ENCODE data around the gene ADGRF5. TPM values are rescaled to one million over a fixed set of nuclear protein-coding genes. Genes with fewer than 3 reads are reported as not detected.

The ADGRF5 gene
- total RNA-seq, 2 experiments from 2014 or later, result not detected

DNA sequence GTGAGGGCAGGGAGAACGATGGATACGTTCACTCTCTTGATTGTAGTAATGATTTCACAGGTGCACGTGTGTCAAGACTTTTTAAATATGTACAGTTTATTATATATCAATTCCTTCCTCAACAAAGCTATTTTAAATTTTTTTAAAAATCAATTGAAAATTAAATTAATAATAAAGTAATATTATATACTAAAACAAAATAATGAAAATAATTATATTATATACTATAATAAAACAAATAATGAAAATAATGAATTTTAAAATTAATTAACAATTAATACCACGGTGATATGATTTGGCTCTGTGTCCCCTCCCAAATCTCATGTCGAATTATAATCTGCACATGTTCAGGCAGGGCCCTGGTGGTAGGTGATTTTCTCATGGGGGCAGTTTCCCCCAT lies 42.7 kb downstream of the ADGRF5 start:
- CTCF ChIA-PET, result no interaction called here

DNA sequence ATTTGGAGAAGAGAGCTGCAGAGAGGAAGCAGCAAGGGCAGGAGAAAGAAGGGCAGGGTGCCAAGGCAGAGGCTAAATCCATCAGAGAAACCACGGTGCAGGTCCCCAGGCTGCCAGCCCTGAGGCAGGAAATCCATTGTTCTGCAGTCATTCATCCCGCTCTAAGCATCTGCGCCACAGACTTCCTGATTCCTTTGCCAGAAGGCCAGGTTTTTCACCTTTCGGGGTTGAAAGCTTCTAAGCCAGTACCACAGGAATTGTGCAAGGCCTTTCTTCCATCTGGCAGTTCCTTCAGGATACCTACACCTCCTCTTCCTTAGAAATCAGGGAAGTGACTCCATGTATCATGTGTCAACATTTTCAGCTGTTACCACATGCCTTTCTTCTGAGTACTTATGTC lies 45.6 kb downstream of the ADGRF5 start:
- no peak overlapping the region for H3K4me3 Mint-ChIP-seq
- intact Hi-C loops (cut with DNase I, micrococcal nuclease), result no loop called here
- H3K36me3 Mint-ChIP-seq (ENCODE audit: low read depth), result no peaks in the 10 kb centered on the region
- H3K27ac Mint-ChIP-seq, result no peak overlapping the region
- no peaks in the 10 kb centered on the region for H3K4me1 Mint-ChIP-seq (ENCODE audit: low read depth)
- peaks cover 0 to 3% of the 10 kb centered on the region in 2 experiments for H3K27me3 ChIP-seq (ENCODE audit: control insufficient read depth in 1 of 2, insufficient read depth in 2 of 2, low read length in 2 of 2)
- H3K4me1 ChIP-seq (ENCODE audit: insufficient read depth, low read length), result no peaks in the 10 kb centered on the region
- TF ChIP-seq, protein P1, sequence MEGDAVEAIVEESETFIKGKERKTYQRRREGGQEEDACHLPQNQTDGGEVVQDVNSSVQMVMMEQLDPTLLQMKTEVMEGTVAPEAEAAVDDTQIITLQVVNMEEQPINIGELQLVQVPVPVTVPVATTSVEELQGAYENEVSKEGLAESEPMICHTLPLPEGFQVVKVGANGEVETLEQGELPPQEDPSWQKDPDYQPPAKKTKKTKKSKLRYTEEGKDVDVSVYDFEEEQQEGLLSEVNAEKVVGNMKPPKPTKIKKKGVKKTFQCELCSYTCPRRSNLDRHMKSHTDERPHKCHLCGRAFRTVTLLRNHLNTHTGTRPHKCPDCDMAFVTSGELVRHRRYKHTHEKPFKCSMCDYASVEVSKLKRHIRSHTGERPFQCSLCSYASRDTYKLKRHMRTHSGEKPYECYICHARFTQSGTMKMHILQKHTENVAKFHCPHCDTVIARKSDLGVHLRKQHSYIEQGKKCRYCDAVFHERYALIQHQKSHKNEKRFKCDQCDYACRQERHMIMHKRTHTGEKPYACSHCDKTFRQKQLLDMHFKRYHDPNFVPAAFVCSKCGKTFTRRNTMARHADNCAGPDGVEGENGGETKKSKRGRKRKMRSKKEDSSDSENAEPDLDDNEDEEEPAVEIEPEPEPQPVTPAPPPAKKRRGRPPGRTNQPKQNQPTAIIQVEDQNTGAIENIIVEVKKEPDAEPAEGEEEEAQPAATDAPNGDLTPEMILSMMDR (IDR thresholded peaks at IDR 0.05), result no peak
- ATAC-seq (ENCODE audit: poor library complexity) (no peak), DNase-seq (no peak)
- H3K27me3 Mint-ChIP-seq, result peaks cover 20% of the 10 kb centered on the region
- POLR2A ChIA-PET, result no interaction called here
- no peak overlapping the region for H3K27ac ChIP-seq (ENCODE audit: low read depth in 1 of 2, low read length in 2 of 2)
- H3K4me3 ChIP-seq (ENCODE audit: low read length), result no peak overlapping the region
- H3K9me3 ChIP-seq (ENCODE audit: control insufficient read depth in 1 of 2, insufficient read depth in 1 of 2, low read length in 2 of 2), result no peaks in the 10 kb centered on the region
- H3K36me3 ChIP-seq (ENCODE audit: insufficient read depth, low read length), result no peaks in the 10 kb centered on the region
- no peaks in the 10 kb centered on the region for H3K9me3 Mint-ChIP-seq
- CTCF ChIA-PET, result no interaction called here

More for the DNA sequence above, 42.7 kb downstream of the ADGRF5 start:
- no peaks in the 10 kb centered on the region for H3K36me3 Mint-ChIP-seq (ENCODE audit: low read depth)
- no peak overlapping the region for H3K4me3 Mint-ChIP-seq
- no peak overlapping the region for H3K27ac Mint-ChIP-seq
- Histone ChIP-seq H3K9me3 (ENCODE audit: control insufficient read depth in 1 of 2, insufficient read depth in 1 of 2, low read length in 2 of 2) (no peaks in the 10 kb centered on the region), H3K27ac (ENCODE audit: low read depth in 1 of 2, low read length in 2 of 2) (no peak overlapping the region), H3K4me1 (ENCODE audit: insufficient read depth, low read length) (no peaks in the 10 kb centered on the region), H3K4me3 (ENCODE audit: low read length) (no peak overlapping the region), H3K36me3 (ENCODE audit: insufficient read depth, low read length) (no peaks in the 10 kb centered on the region), H3K27me3 (ENCODE audit: control insufficient read depth in 1 of 2, insufficient read depth in 2 of 2, low read length in 2 of 2) (no peaks in the 10 kb centered on the region)
- TF ChIP-seq, protein P1 (IDR thresholded peaks at IDR 0.05), result no peak
- intact Hi-C loops (cut with DNase I, micrococcal nuclease), result no loop called here
- no peak for DNase-seq
- peaks cover 20% of the 10 kb centered on the region for H3K27me3 Mint-ChIP-seq
- no peaks in the 10 kb centered on the region for H3K9me3 Mint-ChIP-seq
- ATAC-seq (ENCODE audit: poor library complexity), result no peak
- H3K4me1 Mint-ChIP-seq (ENCODE audit: low read depth), result no peaks in the 10 kb centered on the region
- POLR2A ChIA-PET, result no interaction called here

DNA sequence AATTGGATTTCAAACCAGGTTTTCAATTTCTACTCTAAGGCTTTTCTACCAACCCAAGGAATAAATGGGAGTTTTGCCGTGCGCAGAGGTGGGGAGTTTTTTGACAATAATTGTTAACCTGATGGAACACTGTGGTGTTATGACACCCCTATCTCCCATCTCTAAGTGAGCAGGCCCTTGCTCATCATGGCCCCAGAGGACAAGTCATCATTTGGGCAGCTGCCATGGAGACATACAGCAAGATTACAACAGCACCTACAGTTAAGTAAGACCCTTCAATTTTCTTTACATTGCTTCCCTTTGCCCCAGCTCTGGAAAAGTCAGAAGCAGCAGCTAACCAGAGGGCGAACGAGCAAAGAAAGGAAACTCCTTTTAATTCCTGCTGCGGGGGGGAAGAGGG lies 54.3 kb downstream of the ADGRF5 start:
- H3K4me1 ChIP-seq (ENCODE audit: insufficient read depth, low read length), result no peaks in the 10 kb centered on the region
- Mint-ChIP-seq H3K4me1 (ENCODE audit: low read depth) (no peaks in the 10 kb centered on the region), H3K27ac (no peak overlapping the region), H3K9me3 (no peaks in the 10 kb centered on the region), H3K27me3 (peaks cover 21% of the 10 kb centered on the region), H3K4me3 (no peak overlapping the region), H3K36me3 (ENCODE audit: low read depth) (no peaks in the 10 kb centered on the region)
- TF ChIP-seq, protein P1 (IDR thresholded peaks at IDR 0.05), result no peak
- DNase-seq, result no peak
- ATAC-seq (ENCODE audit: poor library complexity), result no peak
- H3K27me3 ChIP-seq (ENCODE audit: control insufficient read depth in 1 of 2, insufficient read depth in 2 of 2, low read length in 2 of 2), result peaks cover 0 to 3% of the 10 kb centered on the region in 2 experiments
- POLR2A ChIA-PET, result no interaction called here
- H3K9me3 ChIP-seq (ENCODE audit: control insufficient read depth in 1 of 2, insufficient read depth in 1 of 2, low read length in 2 of 2), result no peaks in the 10 kb centered on the region
- CTCF ChIA-PET, result no interaction called here
- no peak overlapping the region for H3K4me3 ChIP-seq (ENCODE audit: low read length)
- no peak overlapping the region for H3K27ac ChIP-seq (ENCODE audit: low read depth in 1 of 2, low read length in 2 of 2)
- intact Hi-C loops (cut with DNase I, micrococcal nuclease), result no loop called here
- H3K36me3 ChIP-seq (ENCODE audit: insufficient read depth, low read length), result no peaks in the 10 kb centered on the region
